K562 (cell line): Measurements from ENCODE around the gene RNASEH2A. TPM values are rescaled to one million over a fixed set of nuclear protein-coding genes. Genes with fewer than 3 reads are reported as not detected.

ENCODE experiments used
- CREM ChIP-seq: IDR thresholded peaks from 2 replicates; pipeline ENCODE4 v1.6.1; 2014; ENCODE audit warnings: antibody characterized with exemption, low read depth
- FOXJ3 ChIP-seq: sonication (generic); formaldehyde crosslinking; IDR thresholded peaks from 2 replicates; pipeline ENCODE4 v1.4.0; 2020; ENCODE audit warnings: mild to moderate bottlenecking, missing genetic modification reagents
- KAT7 ChIP-seq: sonication (generic); formaldehyde crosslinking; IDR thresholded peaks from 2 replicates; pipeline ENCODE4 v1.8.0; 2022; ENCODE audit warnings: missing genetic modification reagents, mild to moderate bottlenecking, borderline replicate concordance
- LARP7 ChIP-seq: fragments of 450-650 bp; IDR thresholded peaks from 2 replicates; pipeline ENCODE4 v1.6.1; 2016
- ZC3H4 ChIP-seq: sonication (generic); formaldehyde crosslinking; IDR thresholded peaks from 2 replicates; pipeline ENCODE4 v1.9.0; 2021; ENCODE audit warnings: missing genetic modification reagents, borderline replicate concordance
- ZEB2 ChIP-seq: fragments of 450-650 bp; IDR thresholded peaks from 2 replicates; pipeline ENCODE4 v1.6.1; 2016
- ZNF311 ChIP-seq: fragments of 250-450 bp; sonication (Bioruptor Pico); IDR thresholded peaks from 2 replicates; pipeline ENCODE4 v1.4.0; 2020; ENCODE audit warnings: mild to moderate bottlenecking, moderate library complexity
- polyA plus RNA-seq, 8 experiments: library from polyadenylated mRNA; depleted of rRNA in 4 of 8; stranded (reverse) in 5 of 8; unstranded in 3 of 8; fragments of >200 nt; fragmentation: Nextera tagmentation in 2 of 8; fragmentation: Illumina TruSeq in 1 of 8; extraction: Ambion mirVana in 2 of 8; extraction: Trizol in 1 of 8; gene quantifications; 2 replicates each; pipeline versions ENCODE4 v1.2.1 to v1.2.3, GENCODE V29; 2011 to 2014; ENCODE audit warnings: inconsistent platforms in 1 of 8, missing spikeins in 1 of 8
- total RNA-seq, 7 experiments: library from RNA; depleted of rRNA in 6 of 7; stranded (reverse); fragments of >200 nt in 6 of 7; fragmentation: Illumina TruSeq in 2 of 7; extraction: Trizol in 2 of 7; gene quantifications; 2 replicates each; pipeline versions ENCODE4 v1.2.1 to v1.2.3, GENCODE V29; 2011 to 2021; ENCODE audit warnings: low replicate concordance in 1 of 7
- TF ChIP-seq, protein P1 (sequence below): sonication (generic); formaldehyde crosslinking; IDR thresholded peaks from 2 replicates; pipeline ENCODE4 v1.8.0; 2023; ENCODE audit warnings: mild to moderate bottlenecking, missing genetic modification reagents
- TF ChIP-seq, protein P2 (sequence below): fragments of 250-450 bp; sonication (Bioruptor Pico); IDR thresholded peaks from 2 replicates; pipeline ENCODE4 v1.6.1; 2021; ENCODE audit warnings: mild to moderate bottlenecking
- TF ChIP-seq, protein P3 (sequence below): fragments of 250-450 bp; sonication (Bioruptor Pico); IDR thresholded peaks from 2 replicates; pipeline ENCODE4 v1.9.0; 2021; ENCODE audit warnings: mild to moderate bottlenecking

The RNASEH2A gene
- total and polyA plus RNA-seq, 9 of the 15 experiments (the other 6 are each of a cell fraction or from before 2014, with no cell fraction given), result 22.3 to 78.0 (median 61.7) TPM

DNA sequence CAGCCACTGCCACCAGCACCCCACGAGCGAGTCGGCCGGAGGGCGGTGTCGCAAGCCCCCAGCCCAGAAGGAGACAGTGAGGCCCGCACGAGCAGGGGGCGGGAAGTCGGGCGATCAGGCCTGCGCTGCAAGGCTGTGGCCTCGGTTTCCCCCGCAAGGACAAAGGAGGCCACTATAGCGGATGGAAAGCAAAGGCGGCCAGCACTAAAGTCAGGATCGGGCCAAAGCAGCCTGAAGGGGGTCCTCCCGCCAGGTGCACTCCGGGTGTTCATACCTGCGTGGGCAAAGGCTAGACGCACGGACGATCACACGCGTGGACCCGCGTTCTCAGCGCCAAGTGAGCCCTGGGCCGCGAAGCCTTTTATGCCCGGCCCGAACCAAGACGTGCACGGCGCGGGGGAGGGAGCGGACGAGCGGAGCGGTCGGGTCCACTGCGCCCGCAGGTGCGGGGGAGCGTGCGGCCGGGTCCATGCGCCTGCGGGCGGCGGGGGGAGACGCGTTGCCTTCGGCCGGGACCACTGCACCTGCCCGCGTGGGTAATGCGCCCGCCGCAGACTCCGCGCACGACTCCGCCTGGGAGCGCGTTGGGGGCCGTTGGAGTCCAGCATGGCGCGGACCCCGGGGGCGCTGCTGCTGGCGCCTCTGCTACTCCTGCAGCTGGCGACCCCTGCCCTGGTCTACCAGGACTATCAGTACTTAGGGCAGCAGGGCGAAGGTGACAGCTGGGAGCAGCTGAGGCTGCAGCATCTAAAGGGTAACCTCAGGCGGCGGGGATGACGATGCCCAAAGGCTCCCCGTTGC is 4.7 kb upstream of the RNASEH2A start, which contains the start of the genes PRDX2 and THSD8 (continued):
- TF ChIP-seq FOXJ3 (CRISPR knock-in tag), result no peak
- no peak for TF ChIP-seq LARP7
- TF ChIP-seq, protein P1, sequence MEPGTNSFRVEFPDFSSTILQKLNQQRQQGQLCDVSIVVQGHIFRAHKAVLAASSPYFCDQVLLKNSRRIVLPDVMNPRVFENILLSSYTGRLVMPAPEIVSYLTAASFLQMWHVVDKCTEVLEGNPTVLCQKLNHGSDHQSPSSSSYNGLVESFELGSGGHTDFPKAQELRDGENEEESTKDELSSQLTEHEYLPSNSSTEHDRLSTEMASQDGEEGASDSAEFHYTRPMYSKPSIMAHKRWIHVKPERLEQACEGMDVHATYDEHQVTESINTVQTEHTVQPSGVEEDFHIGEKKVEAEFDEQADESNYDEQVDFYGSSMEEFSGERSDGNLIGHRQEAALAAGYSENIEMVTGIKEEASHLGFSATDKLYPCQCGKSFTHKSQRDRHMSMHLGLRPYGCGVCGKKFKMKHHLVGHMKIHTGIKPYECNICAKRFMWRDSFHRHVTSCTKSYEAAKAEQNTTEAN (CRISPR knock-in tag), result peak; percentile 93
- no peak for TF ChIP-seq ZNF311 (CRISPR knock-in tag)
- TF ChIP-seq KAT7 (CRISPR knock-in tag), result 0 out of 2 replicates have a peak, but pooled peaks have one; percentile 87
- TF ChIP-seq, protein P2, sequence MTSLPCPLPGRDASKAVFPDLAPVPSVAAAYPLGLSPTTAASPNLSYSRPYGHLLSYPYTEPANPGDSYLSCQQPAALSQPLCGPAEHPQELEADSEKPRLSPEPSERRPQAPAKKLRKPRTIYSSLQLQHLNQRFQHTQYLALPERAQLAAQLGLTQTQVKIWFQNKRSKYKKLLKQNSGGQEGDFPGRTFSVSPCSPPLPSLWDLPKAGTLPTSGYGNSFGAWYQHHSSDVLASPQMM (CRISPR knock-in tag), result no peak
- TF ChIP-seq ZC3H4 (CRISPR knock-in tag), result peak; percentile 75; the same call in 1 of the 2 replicates
- TF ChIP-seq, protein P3, sequence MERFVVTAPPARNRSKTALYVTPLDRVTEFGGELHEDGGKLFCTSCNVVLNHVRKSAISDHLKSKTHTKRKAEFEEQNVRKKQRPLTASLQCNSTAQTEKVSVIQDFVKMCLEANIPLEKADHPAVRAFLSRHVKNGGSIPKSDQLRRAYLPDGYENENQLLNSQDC, result no peak
- peak; percentile 77; the same call in 1 of the 2 replicates for TF ChIP-seq CREM
- TF ChIP-seq ZEB2, result no peak
